HuH-7 (cell line): ENCODE results near the gene CTTNBP2.

Experiments
- DNase-seq: peaks from one replicate; pipeline ENCODE4 v3.0.0; 2011; ENCODE audit warnings: low spot score

The CTTNBP2 gene, protein sequence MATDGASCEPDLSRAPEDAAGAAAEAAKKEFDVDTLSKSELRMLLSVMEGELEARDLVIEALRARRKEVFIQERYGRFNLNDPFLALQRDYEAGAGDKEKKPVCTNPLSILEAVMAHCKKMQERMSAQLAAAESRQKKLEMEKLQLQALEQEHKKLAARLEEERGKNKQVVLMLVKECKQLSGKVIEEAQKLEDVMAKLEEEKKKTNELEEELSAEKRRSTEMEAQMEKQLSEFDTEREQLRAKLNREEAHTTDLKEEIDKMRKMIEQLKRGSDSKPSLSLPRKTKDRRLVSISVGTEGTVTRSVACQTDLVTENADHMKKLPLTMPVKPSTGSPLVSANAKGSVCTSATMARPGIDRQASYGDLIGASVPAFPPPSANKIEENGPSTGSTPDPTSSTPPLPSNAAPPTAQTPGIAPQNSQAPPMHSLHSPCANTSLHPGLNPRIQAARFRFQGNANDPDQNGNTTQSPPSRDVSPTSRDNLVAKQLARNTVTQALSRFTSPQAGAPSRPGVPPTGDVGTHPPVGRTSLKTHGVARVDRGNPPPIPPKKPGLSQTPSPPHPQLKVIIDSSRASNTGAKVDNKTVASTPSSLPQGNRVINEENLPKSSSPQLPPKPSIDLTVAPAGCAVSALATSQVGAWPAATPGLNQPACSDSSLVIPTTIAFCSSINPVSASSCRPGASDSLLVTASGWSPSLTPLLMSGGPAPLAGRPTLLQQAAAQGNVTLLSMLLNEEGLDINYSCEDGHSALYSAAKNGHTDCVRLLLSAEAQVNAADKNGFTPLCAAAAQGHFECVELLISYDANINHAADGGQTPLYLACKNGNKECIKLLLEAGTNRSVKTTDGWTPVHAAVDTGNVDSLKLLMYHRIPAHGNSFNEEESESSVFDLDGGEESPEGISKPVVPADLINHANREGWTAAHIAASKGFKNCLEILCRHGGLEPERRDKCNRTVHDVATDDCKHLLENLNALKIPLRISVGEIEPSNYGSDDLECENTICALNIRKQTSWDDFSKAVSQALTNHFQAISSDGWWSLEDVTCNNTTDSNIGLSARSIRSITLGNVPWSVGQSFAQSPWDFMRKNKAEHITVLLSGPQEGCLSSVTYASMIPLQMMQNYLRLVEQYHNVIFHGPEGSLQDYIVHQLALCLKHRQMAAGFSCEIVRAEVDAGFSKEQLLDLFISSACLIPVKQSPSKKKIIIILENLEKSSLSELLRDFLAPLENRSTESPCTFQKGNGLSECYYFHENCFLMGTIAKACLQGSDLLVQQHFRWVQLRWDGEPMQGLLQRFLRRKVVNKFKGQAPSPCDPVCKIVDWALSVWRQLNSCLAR (N-terminal part only)

DNA sequence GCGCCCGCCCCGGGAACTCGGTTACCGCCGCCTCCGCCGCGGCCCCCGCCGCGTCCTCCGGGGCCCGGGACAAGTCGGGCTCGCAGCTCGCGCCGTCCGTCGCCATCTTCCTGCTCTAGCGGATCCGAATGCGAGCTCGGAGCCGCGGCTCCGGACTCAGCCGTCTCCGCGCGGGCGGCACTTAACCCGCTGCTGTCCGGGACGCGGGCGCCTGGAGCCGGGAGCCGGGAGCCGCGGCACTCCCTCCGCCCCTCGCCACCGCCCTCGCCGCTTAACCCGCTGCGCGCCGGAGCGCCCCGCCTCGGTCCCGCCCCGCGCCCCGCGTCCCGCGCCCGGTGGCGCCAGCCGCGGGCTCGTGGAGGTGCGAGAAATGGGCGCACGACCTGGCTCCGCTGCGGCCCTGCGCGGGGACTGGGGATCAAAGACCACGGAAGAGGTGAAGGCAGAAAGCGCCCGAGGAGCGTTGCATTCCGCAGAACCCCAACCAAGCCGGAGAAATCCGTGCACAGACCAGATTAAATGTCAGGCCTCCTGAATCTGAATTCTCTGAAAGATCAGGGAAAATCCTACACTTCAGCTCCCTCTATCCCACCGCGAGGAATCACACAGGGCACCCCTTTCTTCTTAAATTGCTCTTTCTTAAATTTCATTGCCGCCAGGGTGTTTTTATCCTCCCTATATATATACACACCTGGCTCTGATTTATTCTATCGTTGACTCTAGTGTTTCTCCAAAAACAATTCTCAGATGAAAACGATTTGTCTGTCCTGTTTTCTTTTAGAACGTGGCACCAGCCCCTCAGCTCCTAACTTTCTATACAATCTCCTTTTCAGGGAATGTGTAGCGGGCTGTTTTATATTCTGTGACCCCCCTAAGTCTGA lies at the start of gene CTTNBP2:
CTTNBP2 (minus strand) TSS at position 132 of the 881 bp plus-strand sequence; CDS start at position 106, 26 bp downstream.
- peak; percentile 47 for DNase-seq

DNA sequence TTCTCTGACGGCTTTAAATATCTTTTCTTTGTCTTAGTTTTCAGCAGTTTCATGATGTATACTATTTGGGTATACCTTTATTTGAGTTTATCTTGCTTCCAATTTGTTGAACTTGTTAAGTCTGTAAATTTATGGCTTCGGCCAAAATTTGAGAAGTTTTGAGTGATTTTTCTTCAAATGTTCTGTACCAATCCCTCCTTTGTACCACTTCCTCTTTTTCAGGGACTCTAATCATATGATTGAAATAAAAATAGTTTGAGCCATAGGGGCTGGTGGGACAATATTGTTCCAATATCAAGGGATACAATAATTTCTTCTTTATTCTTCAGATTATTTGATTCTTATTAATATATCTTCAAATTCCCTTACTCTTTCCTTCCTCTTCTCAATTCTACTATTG lies 43.1 kb upstream of the CTTNBP2 start:
- DNase-seq: no peak

DNA sequence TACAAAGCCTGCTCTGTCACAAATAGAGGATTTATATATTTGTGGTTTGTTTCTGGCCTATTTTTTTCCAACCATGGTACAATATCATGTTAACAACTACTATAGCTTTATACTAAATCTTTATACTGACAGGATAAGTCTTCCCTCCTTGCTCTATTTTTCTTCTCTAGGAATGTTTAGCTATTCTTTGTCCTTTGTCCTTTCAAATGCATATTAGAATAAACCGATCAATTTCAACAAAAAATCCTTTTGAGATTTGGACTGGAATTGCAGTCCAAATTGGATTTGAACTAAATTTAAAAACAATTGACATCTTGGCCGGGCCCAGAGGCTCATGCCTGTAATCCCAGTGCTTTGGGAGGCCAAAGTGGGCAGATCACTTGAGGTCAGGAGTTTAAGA lies 39.2 kb upstream of the CTTNBP2 start:
- DNase-seq: no peak

DNA sequence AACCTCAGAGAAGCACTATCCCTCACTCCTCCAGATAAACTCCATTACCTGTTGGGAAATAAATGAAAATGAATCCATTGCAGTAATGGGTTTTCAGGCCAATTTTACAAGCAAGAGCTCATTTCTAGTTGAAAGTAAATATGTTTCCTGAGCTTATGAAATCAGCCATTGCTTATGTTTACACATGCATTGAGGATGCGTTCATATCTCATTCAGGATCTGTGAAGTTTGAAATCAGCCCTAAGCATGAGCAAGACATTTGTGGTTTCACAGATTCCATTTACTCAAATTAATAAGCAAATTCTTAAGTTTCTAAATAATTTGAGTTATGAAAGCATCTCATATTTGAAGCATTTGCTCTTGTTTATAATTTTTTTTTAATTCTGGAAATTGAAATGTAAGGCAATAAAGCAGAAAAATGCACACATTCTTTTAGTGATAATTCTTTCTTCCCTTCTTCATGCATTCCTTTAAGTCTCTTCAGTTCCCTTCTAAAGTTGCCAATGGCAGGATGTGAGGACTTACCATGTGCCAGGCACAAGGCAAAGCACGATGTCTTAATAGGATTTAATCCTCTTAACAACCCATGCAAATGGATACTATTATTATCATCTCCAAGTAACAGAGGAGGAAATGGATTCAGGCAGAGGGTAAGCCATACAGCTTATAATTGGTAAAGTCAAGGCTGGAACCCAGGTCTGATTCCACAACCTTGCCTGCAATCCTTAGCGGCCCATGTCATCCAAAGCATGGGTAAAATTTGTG lies 35.0 kb upstream of the CTTNBP2 start:
- DNase-seq: no peak

DNA sequence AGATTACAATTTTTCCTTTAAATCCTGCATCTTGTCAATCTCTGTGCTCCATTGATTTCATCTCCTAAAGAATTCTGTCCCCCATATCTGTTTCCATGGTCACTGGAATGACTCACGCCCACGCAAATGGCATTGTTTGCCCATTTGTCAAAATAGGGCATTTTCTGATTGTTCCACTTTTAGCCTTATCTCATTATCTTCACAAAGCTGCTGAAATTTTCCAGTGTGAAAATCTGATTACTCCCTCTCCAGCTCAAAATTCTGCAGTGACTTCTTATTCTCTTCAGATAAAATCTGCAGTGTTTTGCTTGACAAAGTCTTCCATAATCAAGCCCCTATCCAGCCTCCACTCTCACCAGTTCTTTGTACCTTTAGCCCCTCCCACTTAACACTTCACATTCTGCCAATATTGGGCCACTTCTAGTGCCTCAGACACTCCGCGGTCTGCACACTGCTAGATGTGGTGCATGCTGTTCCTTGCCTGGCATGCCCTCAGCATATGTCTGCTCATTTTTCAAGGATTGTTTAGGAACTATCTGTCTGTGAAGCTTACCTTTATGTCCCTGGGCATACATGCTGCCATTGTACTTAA lies 33.9 kb upstream of the CTTNBP2 start:
- no peak for DNase-seq

DNA sequence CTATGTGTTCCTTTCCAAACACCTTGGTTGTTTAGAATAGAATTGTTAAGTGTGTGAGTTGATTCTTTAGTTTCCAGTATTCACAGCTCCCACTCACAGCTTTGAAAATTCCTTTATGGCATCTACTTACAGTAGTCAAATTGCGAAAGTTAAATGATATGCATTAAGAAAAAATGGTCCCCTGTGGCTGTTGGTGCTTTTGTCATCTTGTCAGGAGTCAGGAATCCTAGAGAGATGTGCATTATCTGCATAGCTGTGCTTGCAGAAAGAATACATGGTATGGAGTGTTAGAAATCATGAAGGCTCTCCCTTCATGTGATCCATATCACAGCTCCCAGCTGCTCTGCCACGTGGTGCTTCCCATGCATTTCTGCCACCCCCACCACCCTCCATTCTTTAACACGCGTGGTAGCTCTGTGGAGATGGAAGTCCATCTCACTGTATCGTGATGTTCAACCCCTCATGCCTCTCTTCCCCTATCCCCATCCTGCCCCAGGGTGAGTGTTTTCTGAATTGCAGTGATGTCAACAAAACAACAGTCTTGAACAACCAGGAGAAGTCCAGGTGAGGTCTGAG lies 29.2 kb upstream of the CTTNBP2 start:
- no peak for DNase-seq

DNA sequence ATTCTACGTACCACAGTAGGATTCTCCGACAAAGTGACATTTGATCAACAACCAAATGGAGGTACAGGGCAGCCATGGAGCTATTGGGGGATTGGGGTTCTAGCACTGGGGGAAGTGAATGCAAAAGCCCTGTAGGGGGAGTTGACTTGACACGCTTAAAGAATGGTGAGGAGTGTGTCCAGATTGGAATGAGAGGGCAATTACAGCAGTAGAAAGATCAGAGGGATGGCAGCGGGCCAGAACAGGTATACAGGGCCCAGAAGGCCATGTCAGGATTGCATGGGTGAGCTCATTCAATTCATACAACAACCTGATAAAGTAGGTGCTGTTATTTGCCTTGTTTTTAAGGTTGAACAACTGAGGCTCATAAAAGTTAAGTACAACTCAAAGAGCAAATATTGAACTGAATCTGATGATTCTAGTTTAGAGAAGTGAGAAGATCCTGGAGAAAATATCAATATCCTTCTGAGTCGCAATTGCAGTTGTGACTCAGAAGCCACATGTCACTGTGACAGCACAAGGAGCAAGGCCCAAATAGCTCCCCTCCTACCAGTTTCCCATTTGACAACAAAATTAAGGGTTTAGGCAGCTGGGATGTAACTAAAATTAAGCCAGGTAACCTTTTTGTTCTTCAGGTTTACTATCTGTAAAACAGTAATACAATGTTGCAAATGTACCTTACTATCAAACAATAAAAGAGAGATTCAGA lies 28.0 kb upstream of the CTTNBP2 start:
- DNase-seq: peak; percentile 6

DNA sequence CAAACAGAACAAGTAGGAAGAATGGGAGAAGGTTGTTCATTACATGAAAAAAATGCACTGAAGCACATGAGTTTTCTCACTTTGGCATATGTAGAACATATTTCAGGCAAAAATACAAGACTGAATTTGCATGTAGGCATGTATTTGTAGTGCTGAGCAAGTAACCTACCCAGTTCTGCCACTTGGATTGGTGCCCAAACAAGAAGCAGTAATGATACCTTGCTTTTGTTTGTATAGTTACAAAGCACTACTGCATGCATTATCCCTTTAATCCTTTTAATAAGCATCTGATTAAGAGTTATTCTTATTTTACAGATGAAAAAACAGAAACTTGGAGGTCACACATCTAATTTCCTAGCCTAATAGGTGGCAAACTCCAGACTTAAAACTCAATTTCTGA lies 23.1 kb upstream of the CTTNBP2 start:
- no peak for DNase-seq

DNA sequence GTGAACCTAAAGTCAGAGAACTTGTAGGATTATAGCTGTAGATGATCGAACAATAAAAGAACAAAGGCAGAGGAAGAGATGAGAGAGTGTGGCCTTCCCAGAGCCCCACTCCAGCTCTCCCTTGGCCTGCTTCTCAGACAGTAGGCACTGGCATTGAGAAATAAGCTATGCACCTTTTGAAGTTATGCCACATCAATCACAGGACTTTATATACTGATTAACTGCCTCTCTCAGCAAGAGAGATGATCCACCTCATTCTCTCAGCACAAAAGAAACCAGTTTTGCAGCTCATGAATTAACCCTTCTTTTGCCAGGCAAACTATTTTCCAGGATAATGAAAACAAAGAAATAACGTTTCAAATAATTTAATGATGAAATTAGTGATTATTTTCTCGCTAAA lies 22.0 kb upstream of the CTTNBP2 start:
- no peak for DNase-seq

DNA sequence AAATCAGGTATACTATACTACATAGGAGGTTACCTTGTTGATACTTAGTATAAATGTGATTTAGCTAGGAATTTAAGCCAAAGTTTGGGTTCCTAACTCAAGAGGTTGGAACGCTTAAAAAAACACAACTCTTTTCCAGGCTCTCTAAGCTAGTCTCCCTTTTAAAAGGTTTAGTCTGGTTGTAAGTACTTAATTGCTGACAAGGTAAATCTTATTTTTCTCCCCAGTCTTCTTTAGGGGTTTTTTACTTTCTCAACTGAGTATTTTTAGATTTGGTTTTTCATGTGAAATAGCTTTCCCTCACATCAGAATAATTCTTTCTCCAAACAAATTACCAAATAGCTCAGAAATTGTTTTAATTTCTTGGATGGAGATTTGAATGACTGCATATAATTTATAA lies 20.8 kb upstream of the CTTNBP2 start:
- DNase-seq: no peak

DNA sequence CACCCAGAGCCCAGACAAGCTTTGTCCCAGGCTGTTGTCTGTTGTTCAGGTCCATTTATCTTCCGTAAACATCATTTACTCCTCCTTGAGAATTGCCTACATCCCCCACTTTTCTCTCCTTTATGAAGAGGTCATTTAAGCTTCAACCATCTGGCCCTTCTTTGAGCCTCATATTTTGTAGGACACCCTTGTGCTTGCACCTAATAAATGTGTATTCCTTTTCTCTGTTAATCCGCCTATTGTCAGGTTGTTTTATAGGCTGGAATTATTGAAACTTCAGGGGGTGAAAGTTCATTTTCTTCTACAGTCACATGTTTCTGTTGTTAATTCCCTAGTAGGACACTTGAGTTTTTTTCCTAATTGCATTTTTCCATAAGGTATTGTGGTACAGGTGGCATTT lies 19.6 kb upstream of the CTTNBP2 start:
- no peak for DNase-seq

DNA sequence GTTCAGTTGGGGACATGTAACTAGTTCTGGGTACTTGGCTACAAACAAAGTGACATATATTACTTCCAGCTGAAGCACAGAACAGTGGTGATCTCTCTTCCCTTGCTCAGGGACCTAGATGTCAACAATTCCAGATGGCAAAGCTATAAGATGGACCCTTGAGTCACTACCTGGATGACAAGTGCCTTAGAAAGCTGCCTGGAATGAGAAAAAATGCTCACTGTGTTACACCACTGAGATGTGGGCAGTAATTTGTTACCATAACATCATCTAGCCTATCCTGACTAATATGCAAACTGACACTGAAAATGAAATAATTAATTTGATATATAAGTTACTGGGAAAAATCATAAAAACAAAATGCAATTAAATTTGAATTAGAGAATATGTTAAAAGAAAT lies 16.4 kb upstream of the CTTNBP2 start:
- no peak for DNase-seq

DNA sequence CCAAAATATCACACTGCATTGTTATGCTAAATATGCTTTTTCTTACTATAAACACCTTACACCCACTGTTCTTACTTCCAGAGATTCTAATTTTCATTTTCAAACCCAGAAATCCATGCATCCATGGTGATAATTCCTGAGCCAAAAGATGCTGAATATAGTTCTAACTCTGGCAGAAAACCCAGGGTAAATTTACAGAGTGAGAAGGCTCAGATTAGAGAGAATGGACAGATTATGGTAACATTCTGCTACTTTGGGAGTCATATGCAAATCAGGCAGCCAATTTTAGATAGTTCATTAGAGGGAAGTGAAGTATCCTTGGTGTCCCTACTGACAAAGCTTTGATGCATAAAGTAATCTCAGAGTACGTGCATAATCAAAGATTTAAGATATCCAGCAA lies 15.4 kb upstream of the CTTNBP2 start:
- no peak for DNase-seq

DNA sequence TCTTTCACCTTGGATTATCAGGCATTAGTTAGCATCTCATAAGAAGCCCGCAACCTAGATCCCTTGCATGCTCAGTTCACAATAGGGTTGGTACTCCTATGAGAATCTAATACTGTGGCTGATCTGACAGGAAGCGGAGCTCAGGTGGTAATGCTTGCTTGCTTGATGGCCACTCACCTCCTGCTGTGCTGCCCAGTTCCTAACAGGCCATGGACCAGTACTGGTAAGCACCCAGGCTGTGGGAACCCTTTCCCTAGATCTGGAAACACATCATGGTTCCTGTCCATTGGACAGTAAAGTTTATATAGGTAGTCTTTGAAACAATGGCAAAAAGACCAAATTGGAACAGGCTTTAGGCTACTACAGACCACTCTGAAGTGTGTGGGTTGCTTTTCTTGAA lies 9.4 kb upstream of the CTTNBP2 start:
- DNase-seq: no peak

DNA sequence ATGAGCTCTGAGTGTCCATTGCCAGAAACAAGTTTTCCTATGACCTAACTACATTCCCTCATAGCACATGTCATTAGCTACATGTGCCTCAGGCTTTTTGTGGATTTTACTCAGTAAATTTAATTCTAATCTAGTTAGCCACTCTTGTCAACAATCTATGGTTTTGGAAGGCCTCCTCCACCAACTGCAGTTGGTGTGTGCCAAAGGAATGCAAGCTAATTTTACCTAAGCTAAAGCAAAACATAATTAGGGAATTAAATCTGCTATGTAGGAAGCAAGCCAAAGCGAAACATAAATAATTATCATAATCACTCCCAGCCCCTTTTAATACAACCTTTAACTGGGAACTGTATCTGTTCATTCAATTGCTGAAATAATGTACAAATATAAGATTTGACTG lies 3.5 kb upstream of the CTTNBP2 start:
- DNase-seq: no peak

DNA sequence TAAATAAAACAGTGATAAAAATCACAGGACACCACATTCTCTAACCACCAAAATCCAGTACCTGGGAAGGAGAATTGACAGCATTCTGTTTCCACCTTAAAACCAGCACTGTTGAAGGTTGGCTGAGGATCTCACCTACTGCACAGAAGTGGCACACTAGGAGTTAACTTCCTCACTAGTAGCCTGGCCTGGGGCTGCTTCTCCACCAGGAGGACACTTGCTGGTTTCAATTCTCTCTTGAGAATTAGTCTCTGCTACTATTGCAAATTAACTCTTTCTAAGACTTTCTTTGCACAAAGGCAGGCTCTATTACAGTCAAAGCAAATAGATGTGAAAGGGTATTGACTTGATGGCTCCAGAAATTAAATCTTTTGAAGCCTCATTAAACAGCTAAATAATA lies 2.3 kb upstream of the CTTNBP2 start:
- DNase-seq: peak; percentile 58

DNA sequence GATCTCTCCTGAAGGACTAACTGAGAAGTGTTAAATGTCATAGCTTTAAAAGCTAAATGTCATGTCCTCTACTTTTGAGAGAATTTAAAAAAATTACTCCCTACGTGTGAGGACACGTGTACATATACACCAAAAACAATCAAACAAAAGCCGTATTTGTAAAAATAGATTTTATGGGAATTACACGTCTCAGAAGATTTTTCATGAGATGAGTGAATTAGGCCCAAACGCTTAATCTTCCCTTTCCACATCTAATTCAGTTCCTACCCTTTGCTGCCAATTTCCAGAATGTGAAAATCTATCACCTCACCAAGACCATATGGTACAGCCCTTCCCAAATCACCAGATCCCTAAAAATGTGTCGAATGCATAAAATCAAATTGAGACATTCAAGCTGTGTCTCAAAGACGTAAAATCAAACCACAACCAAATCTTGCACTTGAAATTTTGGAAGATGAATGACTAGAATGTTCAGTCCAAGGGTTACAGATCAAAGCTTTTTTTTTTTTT lies 1.0 kb upstream of the CTTNBP2 start:
- DNase-seq: no peak

DNA sequence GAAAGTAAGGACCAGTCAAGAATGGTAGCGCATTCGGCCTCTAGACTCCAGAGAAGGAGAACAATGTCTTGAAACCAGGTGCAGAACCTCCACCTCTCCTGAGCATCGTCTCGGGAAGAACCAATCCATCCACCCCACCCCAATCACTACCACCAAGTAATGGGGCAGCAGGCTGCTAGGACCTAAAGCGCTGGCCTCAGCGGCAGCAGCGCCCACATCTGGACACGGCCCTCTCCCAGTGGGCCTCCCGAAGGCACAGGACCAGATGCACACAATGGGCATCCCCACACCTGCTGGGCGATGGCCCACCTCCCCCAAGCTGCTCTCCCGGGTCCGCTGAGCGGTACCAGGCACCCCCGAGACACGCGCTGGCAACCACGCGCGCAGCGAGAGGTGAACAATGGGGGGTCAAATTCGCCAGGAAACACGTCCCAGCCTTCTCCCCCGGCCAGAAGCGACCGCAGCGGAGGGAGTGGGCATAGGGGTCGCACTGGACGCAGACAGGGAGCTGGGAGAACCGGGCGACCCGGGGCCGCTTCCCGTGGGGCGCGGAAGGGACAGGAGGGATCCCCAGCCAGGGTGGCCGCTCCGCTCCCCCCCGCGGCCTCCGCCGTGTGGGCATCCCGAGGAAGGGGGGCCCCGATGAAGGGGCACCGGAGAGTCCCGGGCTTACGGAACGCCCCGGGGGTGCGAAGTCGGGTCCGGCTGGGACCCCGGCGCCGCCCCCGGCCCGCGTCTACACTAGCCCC lies 506 bp downstream of the CTTNBP2 start:
- peak; percentile 59 for DNase-seq
